Fibroblast of lung (primary cell): Measurements from ENCODE around the gene ZNF672.

Source experiments
- EZH2 ChIP-seq: IDR thresholded peaks from 2 replicates; pipeline ENCODE4 v1.5.1; 2012; ENCODE audit warnings: low read length, control low read depth, mild to moderate bottlenecking; ENCODE audit errors: missing control alignments
- TF ChIP-seq, protein P1 (sequence below), 2 donors: IDR thresholded peaks in 1 of 2; conservative IDR thresholded peaks in 1 of 2; 1 replicate in 1 of 2; 2 replicates in 1 of 2; pipeline ENCODE4 v1.5.1; 2011 to 2012; ENCODE audit warnings: low read length in 2 of 2, control low read depth in 1 of 2, inconsistent platforms in 1 of 2, low read depth in 1 of 2, mild to moderate bottlenecking in 1 of 2

DNA sequence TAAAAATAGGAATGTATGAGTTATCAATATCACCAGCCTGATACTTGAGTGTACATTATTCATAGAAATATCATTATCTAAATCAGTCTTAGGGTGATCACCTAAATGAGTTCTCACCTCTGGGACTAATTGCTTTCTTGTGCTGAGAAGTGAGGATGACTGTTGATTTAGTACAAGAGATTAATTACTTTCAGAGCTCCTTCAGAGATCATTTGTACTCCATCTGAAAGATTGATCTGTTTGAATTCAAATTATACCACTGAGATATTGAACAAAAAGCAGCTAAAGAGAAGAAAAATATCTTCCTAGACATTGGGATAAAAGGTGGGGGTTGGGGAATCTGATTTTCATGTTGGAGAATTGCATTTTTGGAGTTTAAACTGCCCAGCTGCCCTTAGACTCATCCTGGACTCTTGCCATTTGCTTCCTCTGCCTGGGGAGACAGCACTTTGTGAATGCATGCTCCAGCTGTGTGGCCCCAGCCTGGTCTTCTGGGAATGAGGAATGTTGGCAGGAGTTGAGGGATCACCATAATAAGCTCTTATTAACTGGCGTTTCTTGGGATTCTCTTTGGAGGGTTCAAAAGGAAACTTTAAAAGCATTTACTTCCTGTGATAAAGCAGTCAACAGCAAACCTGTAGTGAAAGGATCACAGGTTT is 48.3 kb downstream of the ZNF672 start:
- TF ChIP-seq, protein P1, sequence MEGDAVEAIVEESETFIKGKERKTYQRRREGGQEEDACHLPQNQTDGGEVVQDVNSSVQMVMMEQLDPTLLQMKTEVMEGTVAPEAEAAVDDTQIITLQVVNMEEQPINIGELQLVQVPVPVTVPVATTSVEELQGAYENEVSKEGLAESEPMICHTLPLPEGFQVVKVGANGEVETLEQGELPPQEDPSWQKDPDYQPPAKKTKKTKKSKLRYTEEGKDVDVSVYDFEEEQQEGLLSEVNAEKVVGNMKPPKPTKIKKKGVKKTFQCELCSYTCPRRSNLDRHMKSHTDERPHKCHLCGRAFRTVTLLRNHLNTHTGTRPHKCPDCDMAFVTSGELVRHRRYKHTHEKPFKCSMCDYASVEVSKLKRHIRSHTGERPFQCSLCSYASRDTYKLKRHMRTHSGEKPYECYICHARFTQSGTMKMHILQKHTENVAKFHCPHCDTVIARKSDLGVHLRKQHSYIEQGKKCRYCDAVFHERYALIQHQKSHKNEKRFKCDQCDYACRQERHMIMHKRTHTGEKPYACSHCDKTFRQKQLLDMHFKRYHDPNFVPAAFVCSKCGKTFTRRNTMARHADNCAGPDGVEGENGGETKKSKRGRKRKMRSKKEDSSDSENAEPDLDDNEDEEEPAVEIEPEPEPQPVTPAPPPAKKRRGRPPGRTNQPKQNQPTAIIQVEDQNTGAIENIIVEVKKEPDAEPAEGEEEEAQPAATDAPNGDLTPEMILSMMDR (conservative IDR thresholded peaks at IDR 0.05 in 1 of 2, IDR thresholded peaks at IDR 0.05 in 1 of 2; ENCODE audit: low read depth in 1 of 2, low read length in 2 of 2), result no peak
- TF ChIP-seq EZH2, result no peak
